ENCODE data around the gene DLGAP1. TPM values are rescaled to one million over a fixed set of nuclear protein-coding genes. Genes with fewer than 3 reads are reported as not detected.

DLGAP1 gene
- total RNA-seq, 1 donor from 2014 or later, result 3.2 TPM

GRCh38 chr18:3655254-3656050, 799.7 kb downstream of the DLGAP1 start:
- Histone ChIP-seq H3K4me1 (no peaks in the 10 kb centered on the region), H3K27ac (no peak overlapping the region), H3K9me3 (no peaks in the 10 kb centered on the region), H3K27me3 (no peaks in the 10 kb centered on the region), H3K4me3 (no peak overlapping the region), H3K36me3 (no peaks in the 10 kb centered on the region)
- intact Hi-C loops (cut with DNase I), result no loop called here
- no peak for DNase-seq (ENCODE audit: extremely low spot score in 2 of 2)
- TF ChIP-seq CTCF (IDR thresholded peaks at IDR 0.05) (no peak), POLR2A (IDR thresholded peaks at IDR 0.05) (no peak), POLR2AphosphoS5 (IDR thresholded peaks at IDR 0.05; ENCODE audit: insufficient read depth in 1 of 2, low read depth in 1 of 2) (no peak)

GRCh38 chr18:3654442-3655253, 800.5 kb downstream of the DLGAP1 start:
- intact Hi-C loops (cut with DNase I), result no loop called here
- Histone ChIP-seq H3K9me3 (no peaks in the 10 kb centered on the region), H3K4me1 (no peaks in the 10 kb centered on the region), H3K27me3 (no peaks in the 10 kb centered on the region), H3K27ac (no peak overlapping the region), H3K4me3 (no peak overlapping the region), H3K36me3 (no peaks in the 10 kb centered on the region)
- no peak for DNase-seq (ENCODE audit: extremely low spot score in 2 of 2)
- TF ChIP-seq POLR2AphosphoS5 (IDR thresholded peaks at IDR 0.05; ENCODE audit: insufficient read depth in 1 of 2, low read depth in 1 of 2), result no peak
- TF ChIP-seq POLR2A (IDR thresholded peaks at IDR 0.05), result no peak
- no peak for TF ChIP-seq CTCF (IDR thresholded peaks at IDR 0.05)

GRCh38 chr18:3653851-3654441, 801.2 kb downstream of the DLGAP1 start:
- Histone ChIP-seq H3K27me3 (no peaks in the 10 kb centered on the region), H3K27ac (no peak overlapping the region), H3K36me3 (no peaks in the 10 kb centered on the region), H3K4me1 (no peaks in the 10 kb centered on the region), H3K4me3 (no peak overlapping the region), H3K9me3 (no peaks in the 10 kb centered on the region)
- intact Hi-C loops (cut with DNase I), result no loop called here
- no peak for DNase-seq (ENCODE audit: extremely low spot score in 2 of 2)
- TF ChIP-seq POLR2A (IDR thresholded peaks at IDR 0.05) (no peak), POLR2AphosphoS5 (IDR thresholded peaks at IDR 0.05; ENCODE audit: insufficient read depth in 1 of 2, low read depth in 1 of 2) (no peak), CTCF (IDR thresholded peaks at IDR 0.05) (no peak)

GRCh38 chr18:3653263-3653850, 801.8 kb downstream of the DLGAP1 start:
- Histone ChIP-seq H3K36me3 (no peaks in the 10 kb centered on the region), H3K9me3 (no peaks in the 10 kb centered on the region), H3K4me3 (no peak overlapping the region), H3K27ac (no peak overlapping the region), H3K27me3 (no peaks in the 10 kb centered on the region), H3K4me1 (no peaks in the 10 kb centered on the region)
- intact Hi-C loops (cut with DNase I), result no loop called here
- no peak for TF ChIP-seq CTCF (IDR thresholded peaks at IDR 0.05)
- no peak for TF ChIP-seq POLR2AphosphoS5 (IDR thresholded peaks at IDR 0.05; ENCODE audit: insufficient read depth in 1 of 2, low read depth in 1 of 2)
- TF ChIP-seq POLR2A (IDR thresholded peaks at IDR 0.05), result no peak
- DNase-seq (ENCODE audit: extremely low spot score in 2 of 2), result no peak
